Neuronal stem cell (in vitro differentiated cells): ENCODE results near the gene DENND11.

Experiments
- DNase-seq: peaks from one replicate; pipeline ENCODE4 v3.0.0-alpha.2; 2013; ENCODE audit warnings: low spot score
- H2AFZ ChIP-seq: one replicate; pipeline ENCODE4 v1.6.1; 2013; ENCODE audit warnings: mild to moderate bottlenecking, low read length, inconsistent platforms
- H2AK5ac ChIP-seq: 2 replicates; pipeline ENCODE4 v1.6.1; 2013; ENCODE audit warnings: low read depth, mild to moderate bottlenecking, inconsistent platforms, low read length, moderate library complexity, mixed read lengths
- H2BK120ac ChIP-seq: 2 replicates; pipeline ENCODE4 v1.6.1; 2013; ENCODE audit warnings: low read depth, mild to moderate bottlenecking, inconsistent platforms, low read length, moderate library complexity, mixed read lengths
- H2BK12ac ChIP-seq: one replicate; pipeline ENCODE4 v1.6.1; 2013; ENCODE audit warnings: low read length, inconsistent platforms
- H2BK15ac ChIP-seq: 2 replicates; pipeline ENCODE4 v1.6.1; 2013; ENCODE audit warnings: mild to moderate bottlenecking, low read length, inconsistent platforms, mixed read lengths
- H2BK5ac ChIP-seq: one replicate; pipeline ENCODE4 v1.6.1; 2013; ENCODE audit warnings: inconsistent platforms, mild to moderate bottlenecking, low read length, moderate library complexity
- H3K14ac ChIP-seq: one replicate; pipeline ENCODE4 v1.6.1; 2013; ENCODE audit warnings: low read length, inconsistent platforms
- H3K18ac ChIP-seq: 2 replicates; pipeline ENCODE4 v1.6.1; 2013; ENCODE audit warnings: low read length, inconsistent platforms
- H3K23ac ChIP-seq: 2 replicates; pipeline ENCODE4 v1.6.1; 2013; ENCODE audit warnings: low read depth, mild to moderate bottlenecking, mixed read lengths, low read length, inconsistent platforms; ENCODE audit not compliant: poor library complexity
- H3K27ac ChIP-seq: replicated peaks from 3 replicates; pipeline ENCODE4 v1.5.1; 2013; ENCODE audit warnings: low read length, inconsistent platforms
- H3K27me3 ChIP-seq, 3 experiments: 2 replicates each; pipeline ENCODE4 v1.6.1; 2013; ENCODE audit warnings: low read length in 3 of 3, mild to moderate bottlenecking in 2 of 3, inconsistent platforms in 1 of 3, low read depth in 1 of 3, mixed read lengths in 1 of 3, moderate library complexity in 1 of 3; ENCODE audit not compliant: control insufficient read depth in 3 of 3, insufficient read depth in 3 of 3
- H3K36me3 ChIP-seq, 2 donors: replicated peaks in 1 of 2; 2 replicates each; pipeline ENCODE4 v1.6.1; 2013; ENCODE audit warnings: low read length in 2 of 2; ENCODE audit not compliant: control insufficient read depth in 2 of 2, insufficient read depth in 2 of 2
- H3K4ac ChIP-seq: 2 replicates; pipeline ENCODE4 v1.6.1; 2013; ENCODE audit warnings: inconsistent platforms, mild to moderate bottlenecking, low read length, moderate library complexity
- H3K4me1 ChIP-seq, 2 donors: 1 replicate in 1 of 2; 2 replicates in 1 of 2; pipeline ENCODE4 v1.6.1; 2013; ENCODE audit warnings: low read length in 2 of 2, low read depth in 1 of 2; ENCODE audit not compliant: control insufficient read depth in 2 of 2, insufficient read depth in 1 of 2
- H3K4me2 ChIP-seq: one replicate; pipeline ENCODE4 v1.6.1; 2013; ENCODE audit warnings: mild to moderate bottlenecking, low read length, inconsistent platforms; ENCODE audit not compliant: insufficient read depth, poor library complexity, severe bottlenecking
- H3K4me3 ChIP-seq, 2 donors: 2 replicates each; pipeline ENCODE4 v1.5.1; 2013; ENCODE audit warnings: low read length in 2 of 2, mild to moderate bottlenecking in 2 of 2, inconsistent platforms in 1 of 2, moderate library complexity in 1 of 2
- H3K79me1 ChIP-seq: one replicate; pipeline ENCODE4 v1.6.1; 2013; ENCODE audit warnings: low read depth, mild to moderate bottlenecking, inconsistent platforms, low read length, moderate library complexity
- H3K9ac ChIP-seq: one replicate; pipeline ENCODE4 v1.6.1; 2013; ENCODE audit warnings: mild to moderate bottlenecking, low read depth, low read length, inconsistent platforms; ENCODE audit not compliant: poor library complexity
- H3K9me3 ChIP-seq, 2 donors: replicated peaks in 1 of 2; 2 replicates each; pipeline versions ENCODE3 to v1.6.1; 2013; ENCODE audit warnings: low read length in 2 of 2, mild to moderate bottlenecking in 2 of 2, inconsistent platforms in 1 of 2, low read depth in 1 of 2, mixed read lengths in 1 of 2, moderate library complexity in 1 of 2; ENCODE audit not compliant: control insufficient read depth in 2 of 2, insufficient read depth in 1 of 2
- H4K8ac ChIP-seq: one replicate; pipeline ENCODE4 v1.6.1; 2013; ENCODE audit warnings: low read depth, mild to moderate bottlenecking, inconsistent platforms, low read length, moderate library complexity
- H4K91ac ChIP-seq: one replicate; pipeline ENCODE4 v1.6.1; 2013; ENCODE audit warnings: low read length, low read depth, mild to moderate bottlenecking, inconsistent platforms; ENCODE audit not compliant: poor library complexity
- WGBS, 2 donors: extraction: QIAGEN DNeasy Blood & Tissue Kit; methylation state at CpG; one replicate each; pipeline ENCODE4 v1.1.7; 2013; ENCODE audit warnings: missing lambda C conversion rate in 2 of 2, mixed read lengths in 1 of 2; ENCODE audit not compliant: insufficient read length in 2 of 2, insufficient replicate concordance in 1 of 2; ENCODE audit errors: extremely low coverage in 2 of 2; 5-methylcytosine and 5-hydroxymethylcytosine counted together

Gene DENND11

DNA sequence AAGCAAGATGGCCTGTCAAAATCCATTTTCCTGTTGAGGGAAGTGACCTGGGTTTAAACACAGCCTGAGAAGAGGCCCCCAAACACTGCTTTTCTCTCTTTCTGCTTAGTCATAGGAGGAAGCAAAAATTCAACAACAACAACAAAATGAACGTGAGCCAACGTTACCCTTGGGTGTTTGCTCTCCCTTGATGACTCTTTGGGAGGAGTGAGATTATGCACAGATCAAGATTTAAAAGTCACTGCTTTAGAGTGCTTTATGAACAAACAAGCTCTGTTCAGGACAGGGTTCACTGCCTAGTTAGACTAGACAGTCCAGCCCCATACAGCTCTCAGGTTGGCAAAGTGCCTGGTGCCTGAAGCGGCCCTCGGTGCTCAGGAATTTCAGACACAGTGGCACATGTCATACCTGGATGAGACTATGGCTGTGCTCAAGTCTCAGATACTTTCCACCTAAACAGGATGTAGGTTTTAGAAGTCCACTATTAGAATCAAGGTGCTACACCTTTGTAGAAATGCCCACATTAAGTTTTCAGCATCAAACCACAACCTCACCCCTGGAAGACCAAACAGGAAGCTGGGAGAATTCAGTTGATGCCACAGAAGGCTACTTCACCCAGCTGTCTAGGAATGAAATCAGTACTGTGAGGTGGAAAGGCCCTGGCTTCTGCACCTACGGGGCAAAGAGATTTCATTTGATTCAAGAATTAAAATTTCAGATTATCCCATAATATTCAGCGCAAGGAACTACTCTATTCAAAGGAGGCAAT, 38.7 kb downstream of the DENND11 start:
- Histone ChIP-seq H3K27ac (no peak overlapping the region), H3K23ac (no peak overlapping the region), H3K27me3 (no peaks in the 10 kb centered on the region), H2AFZ (no peak overlapping the region), H3K4me1 (no peaks in the 10 kb centered on the region), H3K36me3 (peaks cover 21 to 85% of the 10 kb centered on the region in 2 donors), H2BK12ac (no peak overlapping the region), H3K9ac (no peak overlapping the region), H3K14ac (no peak overlapping the region), H2BK120ac (no peak overlapping the region), H3K4me3 (no peak overlapping the region), H4K91ac (no peak overlapping the region), H3K4ac (no peak overlapping the region), H2BK15ac (no peak overlapping the region), H4K8ac (no peak overlapping the region), H3K9me3 (no peaks in the 10 kb centered on the region), H3K18ac (no peak overlapping the region), H2BK5ac (no peak overlapping the region), H3K4me2 (no peak overlapping the region), H2AK5ac (no peak overlapping the region), H3K79me1 (no peaks in the 10 kb centered on the region)
- WGBS, 2 donors = no CpG with 5 or more reads among the region's 6 CpGs
- DNase-seq = no peak

DNA sequence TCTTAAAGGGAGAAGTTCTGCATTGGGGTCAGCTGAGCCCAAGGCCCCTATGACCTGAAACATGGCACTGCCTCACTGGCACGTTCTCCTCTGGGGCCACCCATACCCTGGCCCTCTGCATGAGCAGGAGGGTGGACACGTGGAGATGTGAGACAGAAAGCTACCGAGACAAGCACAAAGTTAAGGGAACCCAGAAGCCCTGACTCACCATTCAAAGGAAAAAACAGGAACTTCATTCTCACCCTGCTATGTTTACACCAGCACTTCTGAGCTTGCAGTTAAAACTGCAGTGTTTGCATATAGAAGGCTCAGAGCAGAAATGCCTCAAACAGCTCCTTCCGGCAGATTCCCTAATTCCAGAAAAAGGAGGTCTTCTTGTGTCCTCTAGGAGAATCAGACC, 41.7 kb downstream of the DENND11 start:
- Histone ChIP-seq H2AFZ (no peak overlapping the region), H3K36me3 (peaks cover 23 to 95% of the 10 kb centered on the region in 2 donors), H3K14ac (no peak overlapping the region), H2BK15ac (no peak overlapping the region), H3K9ac (peak overlapping the region; percentile 50), H3K4me1 (no peaks in the 10 kb centered on the region), H3K27me3 (no peaks in the 10 kb centered on the region), H2BK5ac (no peak overlapping the region), H2AK5ac (no peak overlapping the region), H3K23ac (no peak overlapping the region), H3K4me2 (no peak overlapping the region), H4K8ac (no peak overlapping the region), H3K4ac (no peak overlapping the region), H3K27ac (no peak overlapping the region), H4K91ac (no peak overlapping the region), H3K18ac (peak overlapping the region; percentile 19), H3K9me3 (no peaks in the 10 kb centered on the region), H3K79me1 (no peaks in the 10 kb centered on the region), H2BK120ac (no peak overlapping the region), H2BK12ac (no peak overlapping the region), H3K4me3 (no peak overlapping the region)
- no CpG with 5 or more reads among the region's 4 CpGs for WGBS, 2 donors
- DNase-seq = no peak

DNA sequence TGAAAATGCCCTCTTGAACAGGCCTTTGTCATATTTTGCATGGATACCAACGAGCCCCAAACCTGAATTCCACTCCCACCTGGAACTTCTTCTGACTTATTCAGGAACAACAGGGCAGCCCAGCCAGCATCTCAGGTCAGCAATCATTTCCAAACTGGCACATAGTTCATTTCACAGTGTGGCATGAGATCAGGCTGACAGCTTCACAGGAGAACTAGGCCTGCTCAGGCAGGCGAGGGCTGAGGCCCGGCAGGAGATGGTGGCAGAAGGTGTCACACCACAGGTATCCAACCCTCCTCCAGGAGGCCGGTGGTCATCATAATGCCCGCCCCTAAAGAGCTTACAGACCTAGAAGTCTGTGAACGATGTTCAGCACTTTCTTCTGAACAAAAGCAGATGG, 42.5 kb downstream of the DENND11 start:
- no peaks in the 10 kb centered on the region for H3K79me1 ChIP-seq

DNA sequence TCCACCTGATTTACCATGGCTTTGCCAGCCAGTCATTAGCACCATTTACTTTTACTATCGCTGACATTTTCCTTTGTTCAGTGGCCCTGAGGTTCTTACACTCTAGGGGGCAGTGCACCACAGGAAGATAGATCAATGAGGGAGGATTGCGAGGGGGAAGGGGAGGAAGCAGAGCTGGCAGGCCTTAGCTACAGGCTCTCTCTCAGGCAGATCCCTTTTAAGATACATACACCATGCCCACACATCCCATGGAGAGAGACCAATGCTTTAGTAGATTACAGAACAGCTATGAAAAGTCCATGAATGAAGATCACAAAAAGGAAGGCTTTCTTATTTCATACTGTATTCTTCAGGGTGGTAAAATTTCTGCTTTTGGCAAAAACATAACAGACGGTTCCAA, 47.4 kb downstream of the DENND11 start:
- DNase-seq = peak; percentile 55

More for the DNA sequence above, 42.5 kb downstream of the DENND11 start:
- Histone ChIP-seq H4K8ac (no peak overlapping the region), H2AFZ (no peak overlapping the region), H2AK5ac (no peak overlapping the region), H2BK5ac (no peak overlapping the region), H3K27me3 (no peaks in the 10 kb centered on the region), H4K91ac (no peak overlapping the region), H3K14ac (no peak overlapping the region), H3K4me2 (no peak overlapping the region), H3K27ac (no peak overlapping the region), H3K4ac (no peak overlapping the region), H3K4me3 (no peak overlapping the region), H2BK12ac (no peak overlapping the region), H3K9ac (no peak overlapping the region), H2BK120ac (no peak overlapping the region), H3K18ac (no peak overlapping the region), H2BK15ac (no peak overlapping the region), H3K4me1 (peaks cover 0 to 1% of the 10 kb centered on the region in 2 donors), H3K36me3 (peaks cover 21 to 94% of the 10 kb centered on the region in 2 donors), H3K23ac (no peak overlapping the region), H3K9me3 (no peaks in the 10 kb centered on the region)
- no CpG with 5 or more reads among the region's 6 CpGs for WGBS, 2 donors
- no peak for DNase-seq

More for the DNA sequence above, 47.4 kb downstream of the DENND11 start:
- Histone ChIP-seq H2BK12ac (no peak overlapping the region), H3K27me3 (no peaks in the 10 kb centered on the region), H3K27ac (no peak overlapping the region), H4K8ac (no peak overlapping the region), H2BK120ac (no peak overlapping the region), H3K9ac (no peak overlapping the region), H2AFZ (peak overlapping the region; percentile 26), H3K4me1 (peaks cover 5 to 7% of the 10 kb centered on the region in 2 donors), H3K23ac (no peak overlapping the region), H3K79me1 (no peaks in the 10 kb centered on the region), H3K36me3 (peaks cover 11 to 81% of the 10 kb centered on the region in 2 donors), H3K4ac (no peak overlapping the region), H3K4me2 (no peak overlapping the region), H2AK5ac (no peak overlapping the region), H2BK5ac (no peak overlapping the region), H3K14ac (no peak overlapping the region), H2BK15ac (no peak overlapping the region), H3K18ac (no peak overlapping the region), H3K4me3 (no peak overlapping the region), H4K91ac (no peak overlapping the region), H3K9me3 (no peaks in the 10 kb centered on the region)
- WGBS, 2 donors = no CpG with 5 or more reads among the region's 3 CpGs
